ENCODE measurements around the gene KRR1. TPM values are rescaled to one million over a fixed set of nuclear protein-coding genes. Genes with fewer than 3 reads are reported as not detected.

The KRR1 gene
- total and polyA plus RNA-seq, 2 donors from 2014 or later, result 20.0 to 50.7 TPM

DNA sequence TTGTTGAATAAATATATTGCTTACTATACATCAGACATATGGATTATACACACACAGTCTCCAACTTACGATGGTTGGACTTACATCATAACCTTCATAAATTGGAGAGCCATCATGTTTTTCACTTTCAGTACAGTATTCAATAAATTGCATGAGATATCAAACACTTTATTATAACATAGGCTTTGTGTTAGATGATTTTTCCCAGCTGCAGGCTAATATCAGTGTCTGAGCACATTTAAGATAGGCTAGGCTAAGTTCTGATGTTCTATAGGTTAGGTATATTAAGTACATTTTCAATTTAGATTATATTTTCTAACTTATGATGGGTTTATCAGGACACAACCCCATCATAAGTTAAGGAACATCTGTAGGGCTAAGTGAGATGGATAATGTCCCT, 17.9 kb upstream of the KRR1 start:
- H3K9me3 ChIP-seq (ENCODE audit: control insufficient read depth in 2 of 3, insufficient read depth in 1 of 3, low read length in 3 of 3), result no peaks in the 10 kb centered on the region
- no peak overlapping the region for H3K27ac ChIP-seq (ENCODE audit: low read depth in 2 of 2, low read length in 2 of 2)
- DNase-seq (no peak), FAIRE-seq (no peak)
- no peaks in the 10 kb centered on the region for H3K27me3 ChIP-seq (ENCODE audit: control insufficient read depth, insufficient read depth, low read length)
- H3K9ac ChIP-seq (ENCODE audit: low read length in 3 of 3), result no peak overlapping the region
- H3K36me3 ChIP-seq (ENCODE audit: control insufficient read depth in 2 of 3, insufficient read depth in 3 of 3, low read length in 3 of 3), result no peaks in the 10 kb centered on the region
- intact Hi-C loops (cut with DNase I), result loop anchor here (10.0 kb wide), 1 partner anchor 505 kb away; the partner anchor contains the start of gene PHLDA1
- H3K4me3 ChIP-seq (ENCODE audit: low read length in 3 of 3), result no peak overlapping the region
- TF ChIP-seq, protein P1, sequence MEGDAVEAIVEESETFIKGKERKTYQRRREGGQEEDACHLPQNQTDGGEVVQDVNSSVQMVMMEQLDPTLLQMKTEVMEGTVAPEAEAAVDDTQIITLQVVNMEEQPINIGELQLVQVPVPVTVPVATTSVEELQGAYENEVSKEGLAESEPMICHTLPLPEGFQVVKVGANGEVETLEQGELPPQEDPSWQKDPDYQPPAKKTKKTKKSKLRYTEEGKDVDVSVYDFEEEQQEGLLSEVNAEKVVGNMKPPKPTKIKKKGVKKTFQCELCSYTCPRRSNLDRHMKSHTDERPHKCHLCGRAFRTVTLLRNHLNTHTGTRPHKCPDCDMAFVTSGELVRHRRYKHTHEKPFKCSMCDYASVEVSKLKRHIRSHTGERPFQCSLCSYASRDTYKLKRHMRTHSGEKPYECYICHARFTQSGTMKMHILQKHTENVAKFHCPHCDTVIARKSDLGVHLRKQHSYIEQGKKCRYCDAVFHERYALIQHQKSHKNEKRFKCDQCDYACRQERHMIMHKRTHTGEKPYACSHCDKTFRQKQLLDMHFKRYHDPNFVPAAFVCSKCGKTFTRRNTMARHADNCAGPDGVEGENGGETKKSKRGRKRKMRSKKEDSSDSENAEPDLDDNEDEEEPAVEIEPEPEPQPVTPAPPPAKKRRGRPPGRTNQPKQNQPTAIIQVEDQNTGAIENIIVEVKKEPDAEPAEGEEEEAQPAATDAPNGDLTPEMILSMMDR (IDR thresholded peaks at IDR 0.05; ENCODE audit: borderline replicate concordance, extremely low read depth, insufficient read depth), result no peak
- no peaks in the 10 kb centered on the region for H3K4me1 ChIP-seq (ENCODE audit: control insufficient read depth in 2 of 3, insufficient read depth in 2 of 3, low read depth in 1 of 3, low read length in 3 of 3)

DNA sequence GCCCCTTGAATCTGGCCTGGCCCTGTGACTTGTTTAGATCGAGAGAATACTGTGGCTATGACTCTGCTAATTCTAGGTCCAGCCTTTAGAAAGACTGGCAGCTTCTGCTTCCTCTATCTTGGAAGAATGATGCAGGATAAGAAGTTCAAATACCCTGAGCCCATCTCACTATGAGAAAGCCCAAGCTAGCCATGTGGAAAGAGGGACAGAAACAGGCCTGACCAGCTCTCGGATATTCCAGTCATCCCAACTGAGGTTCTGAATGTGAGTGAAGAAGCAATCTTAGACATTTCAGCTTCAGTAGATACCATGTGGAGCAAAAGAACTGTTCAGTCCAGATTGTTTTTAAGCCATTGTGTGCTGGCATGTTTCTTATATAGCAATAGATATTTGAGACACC, 17.3 kb upstream of the KRR1 start:
- Histone ChIP-seq H3K27me3 (ENCODE audit: control insufficient read depth, insufficient read depth, low read length) (no peaks in the 10 kb centered on the region), H3K9ac (ENCODE audit: low read length in 3 of 3) (no peak overlapping the region), H3K36me3 (ENCODE audit: control insufficient read depth in 2 of 3, insufficient read depth in 3 of 3, low read length in 3 of 3) (no peaks in the 10 kb centered on the region), H3K9me3 (ENCODE audit: control insufficient read depth in 2 of 3, insufficient read depth in 1 of 3, low read length in 3 of 3) (no peaks in the 10 kb centered on the region), H3K4me1 (ENCODE audit: control insufficient read depth in 2 of 3, insufficient read depth in 2 of 3, low read depth in 1 of 3, low read length in 3 of 3) (no peaks in the 10 kb centered on the region), H3K4me3 (ENCODE audit: low read length in 3 of 3) (no peak overlapping the region), H3K27ac (ENCODE audit: low read depth in 2 of 2, low read length in 2 of 2) (no peak overlapping the region)
- no peak for DNase-seq
- no peak for FAIRE-seq
- intact Hi-C loops (cut with DNase I), result loop anchor here (10.0 kb wide), 1 partner anchor 506 kb away; the partner anchor contains the start of gene PHLDA1
- TF ChIP-seq, protein P1 (IDR thresholded peaks at IDR 0.05; ENCODE audit: borderline replicate concordance, extremely low read depth, insufficient read depth), result no peak

DNA sequence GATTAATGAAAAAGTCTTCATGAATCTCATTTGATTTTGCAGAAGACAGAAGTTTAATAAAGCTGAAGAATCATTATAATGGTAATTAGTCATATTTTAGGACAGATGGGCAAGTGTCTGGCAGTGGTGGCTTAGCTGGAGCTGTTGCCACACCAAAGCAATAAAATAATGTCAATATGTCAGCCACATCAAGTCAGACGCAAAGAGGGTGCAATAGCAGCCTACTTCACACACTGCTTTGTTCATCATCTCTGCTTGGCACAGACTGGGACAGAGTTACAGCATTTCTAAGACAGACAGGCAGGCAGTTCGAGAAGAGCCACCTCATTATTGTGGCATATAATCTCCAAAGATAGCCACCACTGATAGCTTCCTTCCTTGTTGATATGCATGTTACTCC, 16.9 kb upstream of the KRR1 start:
- Histone ChIP-seq H3K4me3 (ENCODE audit: low read length in 3 of 3) (no peak overlapping the region), H3K36me3 (ENCODE audit: control insufficient read depth in 2 of 3, insufficient read depth in 3 of 3, low read length in 3 of 3) (no peaks in the 10 kb centered on the region), H3K9ac (ENCODE audit: low read length in 3 of 3) (no peak overlapping the region), H3K9me3 (ENCODE audit: control insufficient read depth in 2 of 3, insufficient read depth in 1 of 3, low read length in 3 of 3) (no peaks in the 10 kb centered on the region), H3K27ac (ENCODE audit: low read depth in 2 of 2, low read length in 2 of 2) (no peak overlapping the region), H3K4me1 (ENCODE audit: control insufficient read depth in 2 of 3, insufficient read depth in 2 of 3, low read depth in 1 of 3, low read length in 3 of 3) (no peaks in the 10 kb centered on the region), H3K27me3 (ENCODE audit: control insufficient read depth, insufficient read depth, low read length) (no peaks in the 10 kb centered on the region)
- intact Hi-C loops (cut with DNase I), result loop anchor here (10.0 kb wide), 1 partner anchor 507 kb away; the partner anchor contains the start of gene PHLDA1
- no peak for DNase-seq
- TF ChIP-seq, protein P1 (IDR thresholded peaks at IDR 0.05; ENCODE audit: borderline replicate concordance, extremely low read depth, insufficient read depth), result no peak
- no peak for FAIRE-seq
